Fibroblast of skin of left quadriceps (primary cell): Measurements from ENCODE around the gene FAM241A.
"Not testable (repeated sequence)": the region's sequence is repeated elsewhere in the genome, so short reads cannot be mapped to it uniquely, and the experiment has no call there.

Experiments
- DNase-seq, 2 experiments: peaks; one replicate each; pipeline ENCODE4 v3.0.0-alpha.2; 2013; ENCODE audit warnings: low read depth in 2 of 2

Gene FAM241A

GRCh38 chr4:112173593-112174558 is 28.6 kb downstream of the FAM241A start:
- no peak for DNase-seq

- DNase-seq, result no peak
These were observed 30.6 kb downstream of the FAM241A start for GRCh38 chr4:112175840-112176239.

- DNase-seq, result no peak
These were observed 31.3 kb downstream of the FAM241A start for GRCh38 chr4:112176596-112176995.

GRCh38 chr4:112178741-112179140 is 33.5 kb downstream of the FAM241A start:
- peak in 1 of 2 experiments; percentile 15 for DNase-seq

- no peak for DNase-seq
These were observed 36.2 kb downstream of the FAM241A start for GRCh38 chr4:112181358-112182000.

GRCh38 chr4:112182604-112183003 is 37.4 kb downstream of the FAM241A start:
- DNase-seq, result no peak

GRCh38 chr4:112183252-112183651 is 38.0 kb downstream of the FAM241A start:
- DNase-seq, result no peak

- DNase-seq, result no peak
These were observed 39.2 kb downstream of the FAM241A start for GRCh38 chr4:112184438-112184837.

- no peak for DNase-seq
These were observed 40.1 kb downstream of the FAM241A start for GRCh38 chr4:112185334-112185733.

- DNase-seq, result no peak
These were observed 40.8 kb downstream of the FAM241A start for GRCh38 chr4:112185740-112186670.

GRCh38 chr4:112189754-112190153 is 44.5 kb downstream of the FAM241A start:
- DNase-seq, result peak in 1 of 2 experiments; percentile 6

GRCh38 chr4:112190684-112191083 is 45.4 kb downstream of the FAM241A start:
- no peak for DNase-seq

- no peak for DNase-seq
These were observed 51.2 kb downstream of the FAM241A start for GRCh38 chr4:112196461-112196860.

- DNase-seq, result no peak
These were observed 53.8 kb downstream of the FAM241A start for GRCh38 chr4:112199041-112199440.

- no peak for DNase-seq
These were observed 56.8 kb downstream of the FAM241A start for GRCh38 chr4:112201915-112202505.

- DNase-seq, result no peak
These were observed 58.3 kb downstream of the FAM241A start for GRCh38 chr4:112203593-112203992.

- DNase-seq, result no peak
These were observed 61.2 kb downstream of the FAM241A start for GRCh38 chr4:112206431-112206830.

- DNase-seq, result not testable (repeated sequence)
These were observed 63.2 kb downstream of the FAM241A start for GRCh38 chr4:112208137-112209095.

- no peak for DNase-seq
These were observed 65.5 kb downstream of the FAM241A start for GRCh38 chr4:112210777-112211176.

- DNase-seq, result no peak
These were observed 67.8 kb downstream of the FAM241A start for GRCh38 chr4:112213091-112213490.
